Stomach smooth muscle (tissue), 2 donors: ENCODE data around the gene PPP2R2B.

ENCODE experiments used
- H3K27ac ChIP-seq: one replicate; pipeline ENCODE4 v1.7.0; 2013; ENCODE audit warnings: mild to moderate bottlenecking, low read length, inconsistent platforms
- H3K27me3 ChIP-seq, 2 donors: one replicate each; pipeline ENCODE4 v1.7.0; 2013; ENCODE audit warnings: low read length in 2 of 2; ENCODE audit not compliant: insufficient read depth in 2 of 2, control insufficient read depth in 1 of 2
- H3K36me3 ChIP-seq, 2 donors: one replicate each; pipeline ENCODE4 v1.7.0; 2013; ENCODE audit warnings: low read length in 2 of 2; ENCODE audit not compliant: control insufficient read depth in 2 of 2, insufficient read depth in 2 of 2
- H3K4me1 ChIP-seq: one replicate; pipeline ENCODE4 v1.7.0; 2013; ENCODE audit warnings: low read length; ENCODE audit not compliant: control insufficient read depth, insufficient read depth
- H3K4me3 ChIP-seq, 2 donors: one replicate each; pipeline ENCODE4 v1.7.0; 2013; ENCODE audit warnings: low read length in 2 of 2
- H3K9ac ChIP-seq, 2 donors: one replicate each; pipeline ENCODE4 v1.7.0; 2013; ENCODE audit warnings: low read length in 2 of 2, mild to moderate bottlenecking in 1 of 2
- H3K9me3 ChIP-seq, 2 donors: one replicate each; pipeline ENCODE4 v1.7.0; 2013; ENCODE audit warnings: low read length in 2 of 2; ENCODE audit not compliant: control insufficient read depth in 2 of 2
- donor health status: healthy.
- donor health status: Pancreatic carcinoma.

Gene PPP2R2B

GRCh38 chr5:146703499-146703898 is 175.1 kb downstream of the PPP2R2B start:
- H3K4me1 ChIP-seq: no peaks in the 10 kb centered on the region
- no peaks in the 10 kb centered on the region for H3K9me3 ChIP-seq
- no peaks in the 10 kb centered on the region for H3K36me3 ChIP-seq
- H3K9ac ChIP-seq: no peak overlapping the region
- H3K27ac ChIP-seq: no peak overlapping the region
- H3K4me3 ChIP-seq: no peak overlapping the region
- no peaks in the 10 kb centered on the region for H3K27me3 ChIP-seq

GRCh38 chr5:146699664-146700418 is 178.7 kb downstream of the PPP2R2B start:
- no peaks in the 10 kb centered on the region for H3K36me3 ChIP-seq
- H3K27me3 ChIP-seq: no peaks in the 10 kb centered on the region
- H3K9ac ChIP-seq: no peak overlapping the region
- H3K4me3 ChIP-seq: no peak overlapping the region
- H3K9me3 ChIP-seq: no peaks in the 10 kb centered on the region
- H3K27ac ChIP-seq: no peak overlapping the region
- no peaks in the 10 kb centered on the region for H3K4me1 ChIP-seq

- Histone ChIP-seq H3K4me3 (no peak overlapping the region), H3K36me3 (no peaks in the 10 kb centered on the region), H3K4me1 (no peaks in the 10 kb centered on the region), H3K9me3 (no peaks in the 10 kb centered on the region), H3K27ac (no peak overlapping the region), H3K27me3 (no peaks in the 10 kb centered on the region), H3K9ac (no peak overlapping the region)
Observed at GRCh38 chr5:146699138-146699537, 179.4 kb downstream of the PPP2R2B start.

GRCh38 chr5:146698651-146699050 is 179.9 kb downstream of the PPP2R2B start:
- Histone ChIP-seq H3K4me3 (no peak overlapping the region), H3K27ac (no peak overlapping the region), H3K9me3 (no peaks in the 10 kb centered on the region)

GRCh38 chr5:146697211-146697610 is 181.3 kb downstream of the PPP2R2B start:
- H3K9ac ChIP-seq: no peak overlapping the region
- H3K9me3 ChIP-seq: no peaks in the 10 kb centered on the region
- no peaks in the 10 kb centered on the region for H3K27me3 ChIP-seq
- no peak overlapping the region for H3K4me3 ChIP-seq
- no peak overlapping the region for H3K27ac ChIP-seq
- H3K36me3 ChIP-seq: no peaks in the 10 kb centered on the region
- no peaks in the 10 kb centered on the region for H3K4me1 ChIP-seq

More at GRCh38 chr5:146698651-146699050, 179.9 kb downstream of the PPP2R2B start:
- no peaks in the 10 kb centered on the region for H3K36me3 ChIP-seq
- no peaks in the 10 kb centered on the region for H3K27me3 ChIP-seq
- no peak overlapping the region for H3K9ac ChIP-seq
- no peaks in the 10 kb centered on the region for H3K4me1 ChIP-seq

- Histone ChIP-seq H3K9ac (no peak overlapping the region), H3K27ac (no peak overlapping the region), H3K36me3 (no peaks in the 10 kb centered on the region), H3K4me1 (no peaks in the 10 kb centered on the region), H3K27me3 (no peaks in the 10 kb centered on the region), H3K4me3 (no peak overlapping the region), H3K9me3 (no peaks in the 10 kb centered on the region)
Observed at GRCh38 chr5:146695646-146696045, 182.9 kb downstream of the PPP2R2B start.

GRCh38 chr5:146690880-146691355 is 187.6 kb downstream of the PPP2R2B start:
- no peak overlapping the region for H3K9ac ChIP-seq
- peaks cover 0 to 2% of the 10 kb centered on the region in 2 donors for H3K27me3 ChIP-seq
- peaks cover 0 to 2% of the 10 kb centered on the region in 2 donors for H3K9me3 ChIP-seq
- no peaks in the 10 kb centered on the region for H3K4me1 ChIP-seq
- no peak overlapping the region for H3K4me3 ChIP-seq
- H3K27ac ChIP-seq: no peak overlapping the region
- H3K36me3 ChIP-seq: no peaks in the 10 kb centered on the region

- no peak overlapping the region for H3K4me3 ChIP-seq
- H3K27ac ChIP-seq: no peak overlapping the region
- no peaks in the 10 kb centered on the region for H3K4me1 ChIP-seq
- H3K27me3 ChIP-seq: peaks cover 0 to 2% of the 10 kb centered on the region in 2 donors
- H3K9ac ChIP-seq: no peak overlapping the region
- peaks cover 0 to 2% of the 10 kb centered on the region in 2 donors for H3K9me3 ChIP-seq
- no peaks in the 10 kb centered on the region for H3K36me3 ChIP-seq
Observed at GRCh38 chr5:146687630-146688029, 190.9 kb downstream of the PPP2R2B start.

- no peak overlapping the region for H3K9ac ChIP-seq
- H3K36me3 ChIP-seq: no peaks in the 10 kb centered on the region
- H3K27me3 ChIP-seq: peaks cover 0 to 2% of the 10 kb centered on the region in 2 donors
- H3K4me1 ChIP-seq: no peaks in the 10 kb centered on the region
- H3K27ac ChIP-seq: no peak overlapping the region
- H3K9me3 ChIP-seq: peaks cover 0 to 2% of the 10 kb centered on the region in 2 donors
- H3K4me3 ChIP-seq: no peak overlapping the region
Observed at GRCh38 chr5:146683861-146684260, 194.7 kb downstream of the PPP2R2B start.

- Histone ChIP-seq H3K36me3 (no peaks in the 10 kb centered on the region), H3K4me3 (no peak overlapping the region), H3K9ac (no peak overlapping the region), H3K27me3 (peaks cover 0 to 2% of the 10 kb centered on the region in 2 donors), H3K9me3 (peaks cover 0 to 2% of the 10 kb centered on the region in 2 donors), H3K4me1 (no peaks in the 10 kb centered on the region), H3K27ac (no peak overlapping the region)
Observed at GRCh38 chr5:146682899-146683532, 195.5 kb downstream of the PPP2R2B start.
